Loucy (cell line): ENCODE results near the gene GRPR.

Experiments
- H2AFZ ChIP-seq: fragments of 200-600 bp; sonication (generic); 2 replicates; pipeline ENCODE4 v1.6.0; 2016; ENCODE audit warnings: antibody characterized with exemption, mild to moderate bottlenecking, low read length, moderate library complexity
- H3F3A ChIP-seq: fragments of 200-600 bp; 2 replicates; pipeline ENCODE4 v1.6.0; 2016; ENCODE audit warnings: antibody characterized with exemption, low read depth, mild to moderate bottlenecking
- H3K27me3 ChIP-seq: fragments of 200-600 bp; sonication (generic); 2 replicates; pipeline ENCODE4 v1.6.1; 2014; ENCODE audit warnings: low read length, mild to moderate bottlenecking; ENCODE audit not compliant: insufficient read depth, poor library complexity, severe bottlenecking
- H3K36me3 ChIP-seq: fragments of 200-600 bp; sonication (generic); 2 replicates; pipeline ENCODE4 v1.6.1; 2016; ENCODE audit warnings: low read length; ENCODE audit not compliant: insufficient read depth
- H3K4me1 ChIP-seq: fragments of 200-600 bp; sonication (generic); 2 replicates; pipeline ENCODE4 v1.5.1; 2014; ENCODE audit warnings: low read length, mild to moderate bottlenecking; ENCODE audit not compliant: insufficient read depth, poor library complexity, severe bottlenecking
- H3K4me2 ChIP-seq: fragments of 200-600 bp; sonication (generic); 2 replicates; pipeline ENCODE4 v1.6.0; 2014; ENCODE audit warnings: antibody characterized with exemption, low read length, low read depth, mild to moderate bottlenecking; ENCODE audit not compliant: poor library complexity, severe bottlenecking
- H3K4me3 ChIP-seq: fragments of 200-600 bp; sonication (generic); 2 replicates; pipeline ENCODE4 v1.5.1; 2014; ENCODE audit warnings: low read length, mild to moderate bottlenecking, mixed read lengths; ENCODE audit not compliant: poor library complexity, severe bottlenecking
- H3K79me2 ChIP-seq: fragments of 200-600 bp; sonication (generic); 2 replicates; pipeline ENCODE4 v1.6.1; 2014; ENCODE audit warnings: low read length; ENCODE audit not compliant: insufficient read depth
- H3K9ac ChIP-seq: fragments of 200-600 bp; sonication (generic); 2 replicates; pipeline ENCODE4 v1.6.0; 2014; ENCODE audit warnings: mild to moderate bottlenecking, low read depth, low read length, moderate library complexity; ENCODE audit not compliant: poor library complexity, severe bottlenecking
- H3K9me2 ChIP-seq: fragments of 200-600 bp; sonication (generic); replicated peaks from 2 replicates; pipeline ENCODE4 v1.6.1; 2016; ENCODE audit warnings: low read depth, low read length, mixed read lengths
- H3K9me3 ChIP-seq: fragments of 200-600 bp; sonication (generic); 2 replicates; pipeline ENCODE4 v1.6.1; 2014; ENCODE audit warnings: mild to moderate bottlenecking, antibody characterized with exemption, low read length, low read depth; ENCODE audit not compliant: insufficient read depth
- H4K20me1 ChIP-seq: fragments of 200-600 bp; sonication (generic); 2 replicates; pipeline ENCODE4 v1.6.0; 2014; ENCODE audit warnings: antibody characterized with exemption, low read length, mild to moderate bottlenecking; ENCODE audit not compliant: insufficient read depth, poor library complexity, severe bottlenecking
- EZH2phosphoT487 ChIP-seq: fragments of 200-600 bp; IDR thresholded peaks from 2 replicates; pipeline ENCODE4 v1.6.1; 2018; ENCODE audit warnings: antibody characterized with exemption, mild to moderate bottlenecking, moderate library complexity, borderline replicate concordance
- TF ChIP-seq, protein P1 (sequence below): fragments of 200-600 bp; sonication (generic); conservative IDR thresholded peaks from 2 replicates; pipeline ENCODE4 v1.5.1; 2014; ENCODE audit warnings: mild to moderate bottlenecking, antibody characterized with exemption, low read length

GRPR gene

DNA sequence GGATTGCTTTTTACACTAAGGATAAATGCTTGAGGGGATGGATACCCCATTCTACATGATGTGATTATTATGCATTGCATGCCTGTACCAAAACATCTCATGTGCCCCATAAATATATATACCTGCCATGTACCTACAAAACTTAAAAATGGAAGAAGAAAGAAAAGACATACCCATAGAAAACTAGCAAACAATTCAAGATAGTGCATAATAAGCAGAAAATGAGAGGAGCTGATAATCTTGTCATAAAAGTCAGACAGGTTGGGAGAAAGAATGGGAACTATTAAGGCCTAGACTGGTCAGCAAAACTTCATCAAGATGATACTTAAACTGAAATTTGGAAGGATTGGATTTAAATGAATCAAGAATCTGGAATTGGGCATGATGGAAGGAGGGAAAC, 22.3 kb downstream of the GRPR start:
- TF ChIP-seq EZH2phosphoT487, result no peak
- TF ChIP-seq, protein P1, sequence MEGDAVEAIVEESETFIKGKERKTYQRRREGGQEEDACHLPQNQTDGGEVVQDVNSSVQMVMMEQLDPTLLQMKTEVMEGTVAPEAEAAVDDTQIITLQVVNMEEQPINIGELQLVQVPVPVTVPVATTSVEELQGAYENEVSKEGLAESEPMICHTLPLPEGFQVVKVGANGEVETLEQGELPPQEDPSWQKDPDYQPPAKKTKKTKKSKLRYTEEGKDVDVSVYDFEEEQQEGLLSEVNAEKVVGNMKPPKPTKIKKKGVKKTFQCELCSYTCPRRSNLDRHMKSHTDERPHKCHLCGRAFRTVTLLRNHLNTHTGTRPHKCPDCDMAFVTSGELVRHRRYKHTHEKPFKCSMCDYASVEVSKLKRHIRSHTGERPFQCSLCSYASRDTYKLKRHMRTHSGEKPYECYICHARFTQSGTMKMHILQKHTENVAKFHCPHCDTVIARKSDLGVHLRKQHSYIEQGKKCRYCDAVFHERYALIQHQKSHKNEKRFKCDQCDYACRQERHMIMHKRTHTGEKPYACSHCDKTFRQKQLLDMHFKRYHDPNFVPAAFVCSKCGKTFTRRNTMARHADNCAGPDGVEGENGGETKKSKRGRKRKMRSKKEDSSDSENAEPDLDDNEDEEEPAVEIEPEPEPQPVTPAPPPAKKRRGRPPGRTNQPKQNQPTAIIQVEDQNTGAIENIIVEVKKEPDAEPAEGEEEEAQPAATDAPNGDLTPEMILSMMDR, result no peak
- H3K4me2 ChIP-seq, result no peak overlapping the region
- no peaks in the 10 kb centered on the region for H3K9me3 ChIP-seq
- no peaks in the 10 kb centered on the region for H3K79me2 ChIP-seq
- H3F3A ChIP-seq, result no peaks in the 10 kb centered on the region
- no peaks in the 10 kb centered on the region for H4K20me1 ChIP-seq
- no peaks in the 10 kb centered on the region for H3K4me1 ChIP-seq
- no peaks in the 10 kb centered on the region for H3K27me3 ChIP-seq
- no peak overlapping the region for H2AFZ ChIP-seq
- H3K9ac ChIP-seq, result no peak overlapping the region
- H3K4me3 ChIP-seq, result no peak overlapping the region
- H3K36me3 ChIP-seq, result no peaks in the 10 kb centered on the region
- no peaks in the 10 kb centered on the region for H3K9me2 ChIP-seq

GRCh38 chrX:16148896-16149295, 25.5 kb downstream of the GRPR start:
- no peak overlapping the region for H3K4me2 ChIP-seq
- no peaks in the 10 kb centered on the region for H3F3A ChIP-seq
- no peaks in the 10 kb centered on the region for H3K27me3 ChIP-seq

GRCh38 chrX:16155581-16156096, 32.3 kb downstream of the GRPR start:
- no peak for TF ChIP-seq EZH2phosphoT487
- Histone ChIP-seq H3K27me3 (no peaks in the 10 kb centered on the region), H3K36me3 (no peaks in the 10 kb centered on the region), H3K79me2 (no peaks in the 10 kb centered on the region), H3K4me3 (no peak overlapping the region), H3K4me1 (no peaks in the 10 kb centered on the region), H3F3A (no peaks in the 10 kb centered on the region), H3K9me3 (no peaks in the 10 kb centered on the region), H3K9me2 (no peaks in the 10 kb centered on the region), H4K20me1 (no peaks in the 10 kb centered on the region), H3K9ac (no peak overlapping the region), H2AFZ (no peak overlapping the region), H3K4me2 (no peak overlapping the region)

More at GRCh38 chrX:16148896-16149295, 25.5 kb downstream of the GRPR start:
- Histone ChIP-seq H3K9me3 (no peaks in the 10 kb centered on the region), H3K4me3 (no peak overlapping the region), H3K4me1 (no peaks in the 10 kb centered on the region), H2AFZ (no peak overlapping the region), H3K9me2 (no peaks in the 10 kb centered on the region), H3K79me2 (no peaks in the 10 kb centered on the region), H3K9ac (no peak overlapping the region), H3K36me3 (no peaks in the 10 kb centered on the region), H4K20me1 (no peaks in the 10 kb centered on the region)
- no peak for TF ChIP-seq EZH2phosphoT487
- TF ChIP-seq, protein P1, result no peak

GRCh38 chrX:16156692-16157331, 33.4 kb downstream of the GRPR start:
- Histone ChIP-seq H3K9ac (no peak overlapping the region), H4K20me1 (no peaks in the 10 kb centered on the region), H3K9me2 (no peaks in the 10 kb centered on the region), H3K4me1 (no peaks in the 10 kb centered on the region), H3K79me2 (no peaks in the 10 kb centered on the region), H3K4me3 (no peak overlapping the region), H3K36me3 (no peaks in the 10 kb centered on the region), H3K9me3 (no peaks in the 10 kb centered on the region), H3K27me3 (no peaks in the 10 kb centered on the region), H3F3A (no peaks in the 10 kb centered on the region), H2AFZ (no peak overlapping the region), H3K4me2 (no peak overlapping the region)
- no peak for TF ChIP-seq EZH2phosphoT487
- TF ChIP-seq, protein P1, result no peak
